ENCODE measurements around the gene APMAP. TPM values are rescaled to one million over a fixed set of nuclear protein-coding genes. Genes with fewer than 3 reads are reported as not detected.
A peak's percentile ranks its signal among the peaks of the same experiment; 100 is the strongest.

APMAP gene
- total RNA-seq, 1 experiment from 2014 or later: 67.8 TPM

DNA sequence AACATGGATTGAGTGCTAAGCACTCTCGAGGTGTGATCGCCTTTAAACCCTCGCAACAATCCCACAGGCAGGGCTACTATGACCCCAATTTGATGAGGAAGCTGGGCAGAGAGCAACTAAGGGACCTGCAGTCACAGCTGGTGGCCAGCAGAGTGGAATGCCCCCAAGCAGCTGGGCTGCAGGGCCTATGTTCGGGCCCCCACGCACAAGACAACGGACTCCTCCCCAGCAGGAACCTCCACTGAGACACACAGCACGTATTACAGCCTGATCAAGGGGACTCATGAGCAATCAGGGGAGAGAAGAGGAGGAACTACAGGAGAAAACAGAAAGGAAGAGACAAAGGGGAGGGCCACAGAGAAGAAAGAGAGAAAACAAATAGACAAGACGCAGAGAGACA, 21.8 kb downstream of the APMAP start:
- DNase-seq: peak; percentile 14
- Histone ChIP-seq H3K4me1 (ENCODE audit: insufficient read depth, low read length) (no peaks in the 10 kb centered on the region), H3K18ac (ENCODE audit: insufficient read length, low read depth, low read length) (no peak overlapping the region), H4K5ac (ENCODE audit: insufficient read length, low read depth, low read length) (no peak overlapping the region), H3K9ac (ENCODE audit: extremely low read depth, insufficient read length, low read length) (no peak overlapping the region), H2BK5ac (ENCODE audit: insufficient read length, low read length) (no peak overlapping the region), H4K20me1 (ENCODE audit: control insufficient read depth, insufficient read depth, insufficient read length) (no peaks in the 10 kb centered on the region), H3K23me2 (ENCODE audit: insufficient read length, low read depth, low read length, poor library complexity, severe bottlenecking) (no peaks in the 10 kb centered on the region), H3K4me2 (ENCODE audit: insufficient read depth, insufficient read length, low read length) (no peak overlapping the region), H3K79me1 (ENCODE audit: insufficient read depth, low read depth, low read length, poor library complexity, severe bottlenecking) (no peaks in the 10 kb centered on the region), H3K27me3 (ENCODE audit: insufficient read depth, low read length) (no peaks in the 10 kb centered on the region), H3K56ac (ENCODE audit: insufficient read length, low read depth, low read length) (no peak overlapping the region), H4K91ac (ENCODE audit: insufficient read length, low read depth, low read length) (no peak overlapping the region), H3K14ac (ENCODE audit: insufficient read depth, low read length) (no peak overlapping the region), H2AK5ac (ENCODE audit: insufficient read length, low read length) (no peak overlapping the region), H3K79me2 (ENCODE audit: insufficient read depth, low read length) (no peaks in the 10 kb centered on the region), H4K8ac (replicated peaks; ENCODE audit: insufficient read length, low read depth, low read length) (no peak overlapping the region), H2BK15ac (ENCODE audit: low read depth, low read length) (no peak overlapping the region), H2BK120ac (ENCODE audit: low read depth, low read length, poor library complexity, severe bottlenecking) (no peak overlapping the region), H3K9me3 (ENCODE audit: control insufficient read depth, low read depth, low read length) (no peaks in the 10 kb centered on the region), H3T11ph (ENCODE audit: low read length) (no peak overlapping the region), H2BK20ac (ENCODE audit: low read depth, low read length, poor library complexity, severe bottlenecking) (no peak overlapping the region), H3K23ac (ENCODE audit: insufficient read length, low read depth, low read length) (no peak overlapping the region), H2BK12ac (ENCODE audit: insufficient read length, low read depth, low read length) (no peak overlapping the region), H2AFZ (ENCODE audit: low read length) (no peak overlapping the region), H3K4ac (ENCODE audit: low read depth, low read length) (no peak overlapping the region), H3K27ac (ENCODE audit: insufficient read length, low read depth, low read length) (no peak overlapping the region)
- Mint-ChIP-seq H3K27ac (peak overlapping the region in 1 of 3 experiments; percentile 6; a peak in 1 of 7 replicates), H3K9me3 (peaks cover 0 to 2% of the 10 kb centered on the region in 2 experiments; a peak in 2 of 5 replicates), H3K27me3 (ENCODE audit: low read depth) (no peaks in the 10 kb centered on the region), H3K4me3 (no peak overlapping the region), H3K36me3 (ENCODE audit: insufficient read depth in 1 of 3, low read depth in 3 of 3) (peaks cover 35 to 68% (median 47%) of the 10 kb centered on the region in 3 experiments; a peak in 6 of 7 replicates), H3K4me1 (no peaks in the 10 kb centered on the region)
- TF ChIP-seq, protein P1, sequence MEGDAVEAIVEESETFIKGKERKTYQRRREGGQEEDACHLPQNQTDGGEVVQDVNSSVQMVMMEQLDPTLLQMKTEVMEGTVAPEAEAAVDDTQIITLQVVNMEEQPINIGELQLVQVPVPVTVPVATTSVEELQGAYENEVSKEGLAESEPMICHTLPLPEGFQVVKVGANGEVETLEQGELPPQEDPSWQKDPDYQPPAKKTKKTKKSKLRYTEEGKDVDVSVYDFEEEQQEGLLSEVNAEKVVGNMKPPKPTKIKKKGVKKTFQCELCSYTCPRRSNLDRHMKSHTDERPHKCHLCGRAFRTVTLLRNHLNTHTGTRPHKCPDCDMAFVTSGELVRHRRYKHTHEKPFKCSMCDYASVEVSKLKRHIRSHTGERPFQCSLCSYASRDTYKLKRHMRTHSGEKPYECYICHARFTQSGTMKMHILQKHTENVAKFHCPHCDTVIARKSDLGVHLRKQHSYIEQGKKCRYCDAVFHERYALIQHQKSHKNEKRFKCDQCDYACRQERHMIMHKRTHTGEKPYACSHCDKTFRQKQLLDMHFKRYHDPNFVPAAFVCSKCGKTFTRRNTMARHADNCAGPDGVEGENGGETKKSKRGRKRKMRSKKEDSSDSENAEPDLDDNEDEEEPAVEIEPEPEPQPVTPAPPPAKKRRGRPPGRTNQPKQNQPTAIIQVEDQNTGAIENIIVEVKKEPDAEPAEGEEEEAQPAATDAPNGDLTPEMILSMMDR (conservative IDR thresholded peaks at IDR 0.05): no peak
- no CpG with 5 or more reads among the region's 8 CpGs for WGBS (ENCODE audit: extremely low coverage, insufficient read length, low lambda C conversion rate)
